ENCODE data around the gene PPFIA1. TPM values are rescaled to one million over a fixed set of nuclear protein-coding genes. Genes with fewer than 3 reads are reported as not detected.
A peak's percentile ranks its signal among the peaks of the same experiment; 100 is the strongest.

PPFIA1 gene
- total and polyA plus RNA-seq, 2 of the 13 experiments (the other 11 are each of a cell fraction or from before 2014, with no cell fraction given): 29.9 to 45.2 TPM

GRCh38 chr11:70270104-70270876 is at the start of gene PPFIA1 (continued):
- TF ChIP-seq HNRNPH1 (optimal IDR thresholded peaks at IDR 0.05; ENCODE audit: low read depth, low read length) (no peak), ZNF720 (CRISPR knock-in tag; IDR thresholded peaks at IDR 0.05) (no peak), KDM2A (CRISPR knock-in tag; IDR thresholded peaks at IDR 0.05; ENCODE audit: borderline replicate concordance, low read depth) (peak; percentile 77), STAT5B (CRISPR knock-in tag; IDR thresholded peaks at IDR 0.05) (0 out of 2 replicates have a peak, but pooled peaks have one; percentile 53), ZNF841 (CRISPR knock-in tag; IDR thresholded peaks at IDR 0.05; ENCODE audit: borderline replicate concordance) (no peak), TAF1 (CRISPR knock-in tag; IDR thresholded peaks at IDR 0.05) (peak; percentile 55; the same call in 1 of the 2 replicates), SATB2 (CRISPR knock-in tag; IDR thresholded peaks at IDR 0.05) (0 out of 2 replicates have a peak, but pooled peaks have one; percentile 77), CERS6 (CRISPR knock-in tag; IDR thresholded peaks at IDR 0.05) (no peak), HOMEZ (CRISPR knock-in tag; IDR thresholded peaks at IDR 0.05; ENCODE audit: low read depth) (no peak), MAX (IDR thresholded peaks at IDR 0.05) (peak; percentile 43), SMAD9 (CRISPR knock-in tag; IDR thresholded peaks at IDR 0.05) (no peak), HNF4A (CRISPR knock-in tag; IDR thresholded peaks at IDR 0.05) (peak; percentile 50), ZNF687 (CRISPR knock-in tag; IDR thresholded peaks at IDR 0.05) (peak; percentile 74), STAG1 (CRISPR knock-in tag; IDR thresholded peaks at IDR 0.05) (no peak), ZNF547 (CRISPR knock-in tag; IDR thresholded peaks at IDR 0.05) (peak; percentile 65; the same call in 1 of the 2 replicates), ZNF543 (CRISPR knock-in tag; IDR thresholded peaks at IDR 0.05) (0 out of 2 replicates have a peak, but pooled peaks have one; percentile 69), MXD3 (CRISPR knock-in tag; IDR thresholded peaks at IDR 0.05) (peak; percentile 53; the same call in 1 of the 2 replicates), POLR2A (IDR thresholded peaks at IDR 0.05; ENCODE audit: insufficient read depth in 1 of 2, low read depth in 2 of 2, low read length in 2 of 2) (peak; percentile 55 to 71), ZNF350 (CRISPR knock-in tag; IDR thresholded peaks at IDR 0.05; ENCODE audit: borderline replicate concordance, low read depth) (peak; percentile 73; the same call in 1 of the 2 replicates), NR2C2 (CRISPR knock-in tag; IDR thresholded peaks at IDR 0.05; ENCODE audit: borderline replicate concordance) (0 out of 2 replicates have a peak, but pooled peaks have one; percentile 25), ZBTB3 (CRISPR knock-in tag; IDR thresholded peaks at IDR 0.05; ENCODE audit: borderline replicate concordance, low read depth) (no peak), ZNF709 (CRISPR knock-in tag; IDR thresholded peaks at IDR 0.05) (no peak), RAD51 (IDR thresholded peaks at IDR 0.05; ENCODE audit: borderline replicate concordance) (no peak), NR2F6 (IDR thresholded peaks at IDR 0.05) (no peak), NR2F6 (CRISPR knock-in tag; IDR thresholded peaks at IDR 0.05) (peak; percentile 24; the same call in 1 of the 2 replicates)

Data from HepG2 (cell line).